Cardiac muscle cell (in vitro differentiated cells and primary cell): ENCODE measurements around the gene FBXW2. TPM values are rescaled to one million over a fixed set of nuclear protein-coding genes. Genes with fewer than 3 reads are reported as not detected.

Experiments used
- DNase-seq, 2 donors: peaks; one replicate each; pipeline versions ENCODE4 v3.0.0 to v3.0.0-alpha.2; 2010 to 2017; ENCODE audit warnings: low read depth in 1 of 2, low spot score in 1 of 2
- H3K27ac ChIP-seq: fragments of 200-600 bp; sonication (generic); 2 replicates; pipeline ENCODE4 v1.5.1; 2016
- H3K27me3 ChIP-seq: fragments of 200-600 bp; sonication (generic); 2 replicates; pipeline ENCODE4 v1.6.0; 2016; ENCODE audit warnings: control low read depth
- H3K36me3 ChIP-seq: fragments of 200-600 bp; sonication (generic); 2 replicates; pipeline ENCODE4 v1.5.1; 2016; ENCODE audit warnings: control low read depth
- H3K4me1 ChIP-seq: fragments of 200-600 bp; sonication (generic); 2 replicates; pipeline ENCODE4 v1.8.1; 2017; ENCODE audit warnings: low read depth, mild to moderate bottlenecking, mixed run types
- H3K4me3 ChIP-seq: fragments of 200-600 bp; sonication (generic); 2 replicates; pipeline ENCODE4 v1.5.1; 2016; ENCODE audit warnings: mild to moderate bottlenecking
- H3K9me3 ChIP-seq: fragments of 200-600 bp; sonication (generic); 2 replicates; pipeline ENCODE4 v1.5.1; 2017; ENCODE audit warnings: low read depth, mild to moderate bottlenecking, control low read depth
- CTCF ChIP-seq: IDR thresholded peaks from 2 replicates; pipeline ENCODE4 v1.5.1; 2012; ENCODE audit warnings: low read depth, mild to moderate bottlenecking, low read length
- polyA plus RNA-seq: library from polyadenylated mRNA; unstranded; fragments of >200 nt; fragmentation: Nextera tagmentation; extraction: Ambion mirVana; gene quantifications from 2 replicates; pipeline ENCODE4 v1.2.1, GENCODE V29; 2016
- total RNA-seq: library from RNA; depleted of rRNA; stranded (reverse); fragments of >200 nt; gene quantifications from 2 replicates; pipeline ENCODE4 v1.2.3, GENCODE V29; 2016

The FBXW2 gene
- total and polyA plus RNA-seq, 2 experiments from 2014 or later: 36.5 to 45.5 TPM

DNA sequence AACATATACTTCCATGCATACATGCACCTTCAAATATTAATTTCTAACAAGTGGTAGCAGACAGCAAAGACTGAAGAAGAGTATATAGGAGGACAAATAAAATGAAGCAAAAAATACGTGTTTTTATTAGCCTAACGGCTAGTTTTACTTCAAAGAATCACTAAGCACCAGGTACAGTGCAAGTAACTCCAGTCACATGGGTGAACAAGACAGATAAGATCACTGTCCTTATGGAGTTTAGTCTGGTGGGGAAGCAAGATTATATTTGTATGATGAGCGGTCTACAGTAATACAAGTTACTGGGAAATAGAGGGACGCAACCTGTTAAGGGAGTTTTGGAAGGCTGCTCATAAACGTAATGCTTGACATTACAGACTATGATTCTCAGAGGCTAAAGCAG is 16.0 kb downstream of the FBXW2 start:
- TF ChIP-seq CTCF: no peak
- Histone ChIP-seq H3K4me3 (no peak overlapping the region), H3K4me1 (no peaks in the 10 kb centered on the region), H3K27me3 (no peaks in the 10 kb centered on the region), H3K9me3 (no peaks in the 10 kb centered on the region), H3K27ac (no peak overlapping the region), H3K36me3 (peaks cover 21% of the 10 kb centered on the region)
- no peak for DNase-seq

DNA sequence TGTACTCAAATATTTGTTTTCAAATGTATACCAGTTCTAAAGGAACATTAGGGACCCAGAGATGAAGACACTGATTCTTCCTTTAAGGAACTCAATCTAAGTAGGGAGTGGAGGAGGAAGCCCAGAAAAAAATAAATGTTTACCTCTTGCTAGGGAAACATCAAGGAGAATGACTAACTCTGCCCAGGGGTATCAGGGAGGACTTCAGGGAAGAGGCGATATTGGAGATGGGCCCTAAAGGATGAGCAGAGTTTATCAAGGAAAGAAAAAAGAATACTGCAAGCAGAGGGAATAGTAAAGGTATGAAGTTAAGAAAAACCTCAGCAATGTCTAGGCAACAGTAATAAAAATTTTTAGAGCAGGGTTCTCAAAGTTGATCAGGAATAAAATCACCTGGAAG is 16.4 kb downstream of the FBXW2 start:
- Histone ChIP-seq H3K9me3 (no peaks in the 10 kb centered on the region), H3K27ac (no peak overlapping the region), H3K27me3 (no peaks in the 10 kb centered on the region), H3K4me3 (no peak overlapping the region), H3K4me1 (no peaks in the 10 kb centered on the region), H3K36me3 (peaks cover 21% of the 10 kb centered on the region)
- no peak for DNase-seq
- TF ChIP-seq CTCF: no peak

GRCh38 chr9:120775859-120776258 is 17.4 kb downstream of the FBXW2 start:
- no peak for DNase-seq
- no peak overlapping the region for H3K4me3 ChIP-seq
- no peaks in the 10 kb centered on the region for H3K27me3 ChIP-seq
- no peak for TF ChIP-seq CTCF
- H3K9me3 ChIP-seq: no peaks in the 10 kb centered on the region
- H3K36me3 ChIP-seq: peaks cover 29% of the 10 kb centered on the region
- H3K27ac ChIP-seq: no peak overlapping the region
- H3K4me1 ChIP-seq: no peaks in the 10 kb centered on the region

- Histone ChIP-seq H3K27me3 (no peaks in the 10 kb centered on the region), H3K36me3 (peaks cover 36% of the 10 kb centered on the region), H3K4me1 (peaks cover 3% of the 10 kb centered on the region), H3K9me3 (no peaks in the 10 kb centered on the region), H3K4me3 (no peak overlapping the region), H3K27ac (no peak overlapping the region)
- no peak for DNase-seq
- TF ChIP-seq CTCF: no peak
Measured at GRCh38 chr9:120774719-120775118, 18.5 kb downstream of the FBXW2 start.

GRCh38 chr9:120773256-120773655 is 20.0 kb downstream of the FBXW2 start:
- peaks cover 36% of the 10 kb centered on the region for H3K36me3 ChIP-seq
- H3K4me3 ChIP-seq: no peak overlapping the region
- H3K9me3 ChIP-seq: no peaks in the 10 kb centered on the region
- no peak for DNase-seq
- no peak for TF ChIP-seq CTCF
- H3K4me1 ChIP-seq: peaks cover 17% of the 10 kb centered on the region
- H3K27me3 ChIP-seq: no peaks in the 10 kb centered on the region
- no peak overlapping the region for H3K27ac ChIP-seq

DNA sequence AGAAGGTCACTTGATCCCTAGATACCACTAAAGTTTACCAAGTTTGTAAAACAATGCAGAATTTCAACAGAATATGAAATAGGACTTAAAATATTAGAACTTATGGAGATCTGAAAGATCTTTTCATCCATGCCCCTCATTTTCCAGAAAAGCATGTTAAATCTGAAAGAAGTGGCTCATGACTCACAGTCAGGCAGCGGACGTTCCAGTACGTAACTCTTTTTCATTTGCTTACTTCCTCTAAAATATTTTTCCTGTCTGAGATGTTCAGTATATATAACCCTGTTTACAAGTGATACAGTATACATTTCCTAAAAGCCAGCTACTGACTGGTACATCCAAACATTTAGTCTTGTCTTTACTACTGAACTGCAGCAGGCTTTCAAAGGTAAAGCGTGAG is 22.3 kb downstream of the FBXW2 start:
- H3K36me3 ChIP-seq: peaks cover 25% of the 10 kb centered on the region
- H3K4me3 ChIP-seq: no peak overlapping the region
- peaks cover 36% of the 10 kb centered on the region for H3K4me1 ChIP-seq
- H3K27me3 ChIP-seq: no peaks in the 10 kb centered on the region
- H3K9me3 ChIP-seq: no peaks in the 10 kb centered on the region
- no peak for TF ChIP-seq CTCF
- no peak for DNase-seq
- H3K27ac ChIP-seq: no peak overlapping the region
